GM13976 (cell line): ENCODE results near the gene CHAC2.
A peak's percentile ranks its signal among the peaks of the same experiment; 100 is the strongest.

Experiments used
- DNase-seq: peaks from one replicate; pipeline ENCODE4 v3.0.0; 2012; ENCODE audit warnings: low spot score
- CTCF ChIP-seq: IDR thresholded peaks from 2 replicates; pipeline ENCODE4 v1.5.1; 2012; ENCODE audit warnings: borderline replicate concordance, mild to moderate bottlenecking; ENCODE audit not compliant: insufficient read depth; ENCODE audit errors: extremely low read depth, missing control alignments, control extremely low read depth
- in situ Hi-C: fragments of 300-500 bp; cut with MboI; formaldehyde crosslinking; loops from one replicate; pipeline ENCODE4 v1.12.0; 2022; ENCODE audit warnings: low sequenced_read_pairs, mixed read lengths, inconsistent platforms; ENCODE audit not compliant: unreplicated experiment

Gene CHAC2

GRCh38 chr2:53739032-53739431 is 28.6 kb upstream of the CHAC2 start:
- in situ Hi-C loops = no loop called here
- no peak for TF ChIP-seq CTCF
- no peak for DNase-seq

- TF ChIP-seq CTCF = no peak
- DNase-seq = no peak
- in situ Hi-C loops = no loop called here
Measured at GRCh38 chr2:53740170-53740569, 27.4 kb upstream of the CHAC2 start.

GRCh38 chr2:53744395-53745065 is 23.1 kb upstream of the CHAC2 start:
- in situ Hi-C loops = no loop called here
- no peak for TF ChIP-seq CTCF
- DNase-seq = no peak

GRCh38 chr2:53750041-53750768 is 17.4 kb upstream of the CHAC2 start:
- TF ChIP-seq CTCF = no peak
- no peak for DNase-seq
- in situ Hi-C loops = no loop called here

GRCh38 chr2:53751728-53752127 is 15.9 kb upstream of the CHAC2 start:
- in situ Hi-C loops = no loop called here
- TF ChIP-seq CTCF = no peak
- peak; percentile 44 for DNase-seq

GRCh38 chr2:53752385-53752784 is 15.2 kb upstream of the CHAC2 start:
- no peak for TF ChIP-seq CTCF
- DNase-seq = no peak
- in situ Hi-C loops = no loop called here
